Neural progenitor cell (in vitro differentiated cells): ENCODE results near the gene ARSB.

Experiments
- CTCF ChIP-seq: fragments of 200-600 bp; sonication (generic); IDR thresholded peaks from 2 replicates; pipeline ENCODE4 v1.5.1; 2017; ENCODE audit warnings: antibody characterized with exemption, mild to moderate bottlenecking
- EZH2 ChIP-seq: fragments of 200-600 bp; sonication (generic); IDR thresholded peaks from 2 replicates; pipeline ENCODE4 v1.6.1; 2017; ENCODE audit warnings: antibody characterized with exemption, mild to moderate bottlenecking, moderate library complexity
- EZH2phosphoT487 ChIP-seq: fragments of 200-600 bp; sonication (generic); IDR thresholded peaks from 2 replicates; pipeline ENCODE4 v1.6.1; 2017; ENCODE audit warnings: antibody characterized with exemption

GRCh38 chr5:78886341-78887230 is 98.5 kb downstream of the ARSB start:
- TF ChIP-seq CTCF: peak; percentile 62
- TF ChIP-seq EZH2: no peak
- no peak for TF ChIP-seq EZH2phosphoT487
